GM19463 (cell line): ENCODE data around the gene TMTC4.
"Not testable (repeated sequence)": the region's sequence is repeated elsewhere in the genome, so short reads cannot be mapped to it uniquely, and the experiment has no call there.

Experiments
- ATAC-seq: cut with Tn5 transposase; IDR thresholded peaks from one replicate; pipeline ENCODE4 v1.9.1; 2021; ENCODE audit warnings: mild to moderate bottlenecking, moderate library complexity; ENCODE audit not compliant: unreplicated experiment

TMTC4 gene

DNA sequence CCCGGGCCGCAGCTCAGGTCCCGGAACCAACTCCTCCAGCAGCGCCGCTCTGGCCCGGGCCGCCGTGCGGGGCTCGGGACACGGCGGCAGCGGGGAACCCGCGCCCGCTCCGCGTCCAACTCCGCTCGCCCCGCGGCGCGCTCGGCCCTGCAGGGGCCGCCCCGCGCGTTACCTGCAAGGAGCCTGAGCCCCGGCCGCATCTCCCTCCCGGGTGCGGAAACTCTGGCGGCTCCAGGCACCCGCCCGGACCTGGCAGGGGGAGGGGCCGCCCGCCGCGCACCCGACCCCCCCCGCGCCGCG, at the start of gene TMTC4:
TSS of gene TMTC4 (minus strand) at position 224 of the 300 bp plus-strand sequence. CDS start 4,433 bp downstream, outside the sequence.
- ATAC-seq = peak; percentile 37

DNA sequence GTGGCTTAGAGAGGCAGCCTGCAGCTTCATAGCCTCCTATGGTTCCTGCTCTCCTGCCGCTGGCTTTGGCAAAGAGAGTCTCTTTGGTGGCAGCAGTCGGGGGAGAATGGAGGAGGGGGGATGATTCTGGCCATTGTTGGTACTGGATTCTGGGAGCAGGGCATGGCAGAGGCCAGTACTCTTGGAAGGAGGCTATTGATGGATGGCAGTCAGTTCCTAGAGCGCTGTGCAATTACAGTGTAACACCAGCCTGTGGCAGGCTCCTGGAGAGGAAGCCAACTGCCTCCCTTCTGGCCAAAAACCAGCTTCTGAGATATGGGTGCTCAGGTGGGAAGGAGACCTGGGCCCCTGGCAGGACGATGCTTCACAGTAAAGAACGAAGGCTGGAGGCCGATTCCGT, 47.9 kb upstream of the TMTC4 start:
- ATAC-seq = no peak

DNA sequence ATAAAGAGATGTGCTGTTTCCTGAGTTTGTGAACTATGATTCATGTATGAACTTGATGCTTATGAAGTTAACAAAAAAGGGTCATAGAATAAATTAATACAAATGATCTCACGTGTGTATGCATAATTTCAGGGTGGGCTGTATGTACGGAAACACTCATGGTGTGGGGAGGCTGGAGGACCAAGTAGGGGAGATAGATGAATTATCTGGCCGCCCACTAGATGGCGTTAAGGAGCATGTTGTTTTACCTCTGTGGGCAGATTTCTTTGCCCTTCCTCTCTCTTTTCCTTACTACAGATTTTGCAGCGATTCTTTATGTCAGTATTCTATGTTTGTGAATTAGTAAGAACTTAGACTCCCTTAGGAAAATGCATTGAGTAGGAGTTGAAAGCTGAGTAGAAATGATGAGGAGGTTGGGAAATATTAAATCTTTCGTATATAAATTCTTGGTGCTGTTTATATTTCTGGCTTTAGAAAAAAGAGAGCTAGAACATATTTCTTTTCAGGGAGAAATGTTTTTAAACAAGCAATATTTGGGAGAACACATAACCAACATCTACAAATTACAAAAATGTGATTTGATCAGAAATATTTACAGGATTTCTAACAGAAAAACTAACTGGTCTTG, 47.4 kb upstream of the TMTC4 start:
- ATAC-seq = peak; percentile 81

DNA sequence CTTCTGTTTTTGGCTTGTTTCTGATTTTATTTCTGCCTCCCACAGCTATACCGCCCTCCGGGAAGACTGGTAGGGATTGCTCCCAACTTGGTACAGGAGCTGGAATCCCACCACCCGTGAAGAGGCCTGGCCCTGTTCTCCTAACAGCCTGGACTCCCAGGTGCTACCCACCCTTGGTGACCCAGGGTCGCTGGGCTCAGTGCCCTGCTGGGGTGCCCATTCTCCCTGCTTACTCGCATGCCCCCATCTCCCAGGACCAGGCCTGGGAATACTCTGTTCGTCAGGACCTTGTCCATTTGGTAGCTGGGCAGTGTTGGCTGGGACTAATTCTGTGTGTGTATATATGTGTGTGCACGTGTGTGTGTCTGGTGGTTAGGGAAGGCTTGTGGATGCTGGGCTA, 41.0 kb upstream of the TMTC4 start:
- no peak for ATAC-seq

- ATAC-seq = no peak
Observed at GRCh38 chr13:100714478-100714877, 39.9 kb upstream of the TMTC4 start.

GRCh38 chr13:100710176-100710575, 35.6 kb upstream of the TMTC4 start:
- ATAC-seq = no peak

DNA sequence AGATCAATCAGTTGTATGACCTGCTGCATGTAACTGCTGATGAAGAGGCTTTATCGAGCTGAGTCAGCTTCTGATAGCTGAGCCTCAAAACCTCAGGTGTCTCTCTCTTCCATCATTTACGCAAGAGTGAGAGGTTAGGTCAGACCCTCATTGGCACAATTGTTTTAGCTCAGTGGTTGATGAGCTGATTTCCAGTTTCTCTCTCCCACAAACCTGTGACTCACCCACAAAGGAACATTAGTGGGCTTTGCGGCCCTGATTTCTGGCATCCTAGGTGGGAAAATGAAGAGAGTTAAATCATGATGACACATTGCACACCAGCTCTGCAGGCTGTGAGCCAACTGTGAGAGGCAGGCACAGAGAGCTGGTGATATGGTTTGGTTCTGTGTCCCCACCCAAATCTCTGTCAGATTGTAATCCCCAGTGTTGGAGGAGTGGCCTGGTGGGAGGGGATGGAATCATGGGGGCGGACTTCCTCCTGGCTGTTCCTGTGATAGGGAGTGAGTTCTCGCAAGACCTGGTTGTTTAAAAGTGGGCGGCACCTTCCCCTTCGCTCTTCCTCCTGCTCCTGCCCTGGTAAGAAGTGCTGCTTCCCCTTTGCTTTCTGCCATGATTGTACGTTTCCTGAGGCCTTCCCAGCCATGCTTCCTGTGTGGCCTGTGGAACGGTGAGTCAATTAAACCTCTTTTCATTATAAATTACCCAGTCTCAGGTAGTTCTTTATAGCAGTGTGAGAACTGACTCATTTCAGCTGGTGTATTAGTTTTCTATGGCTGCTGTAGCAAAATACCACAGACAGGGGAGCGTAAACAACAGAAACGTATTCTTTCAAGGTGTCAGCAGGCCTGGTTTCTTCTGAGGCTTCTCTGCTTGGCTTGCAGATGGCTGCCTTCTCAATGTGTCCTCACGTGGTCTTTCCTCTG, 33.5 kb upstream of the TMTC4 start:
- no peak for ATAC-seq

- ATAC-seq = not testable (repeated sequence)
Observed at GRCh38 chr13:100698331-100698730, 23.7 kb upstream of the TMTC4 start.

- ATAC-seq = no peak
Observed at GRCh38 chr13:100695509-100695773, 20.8 kb upstream of the TMTC4 start.

DNA sequence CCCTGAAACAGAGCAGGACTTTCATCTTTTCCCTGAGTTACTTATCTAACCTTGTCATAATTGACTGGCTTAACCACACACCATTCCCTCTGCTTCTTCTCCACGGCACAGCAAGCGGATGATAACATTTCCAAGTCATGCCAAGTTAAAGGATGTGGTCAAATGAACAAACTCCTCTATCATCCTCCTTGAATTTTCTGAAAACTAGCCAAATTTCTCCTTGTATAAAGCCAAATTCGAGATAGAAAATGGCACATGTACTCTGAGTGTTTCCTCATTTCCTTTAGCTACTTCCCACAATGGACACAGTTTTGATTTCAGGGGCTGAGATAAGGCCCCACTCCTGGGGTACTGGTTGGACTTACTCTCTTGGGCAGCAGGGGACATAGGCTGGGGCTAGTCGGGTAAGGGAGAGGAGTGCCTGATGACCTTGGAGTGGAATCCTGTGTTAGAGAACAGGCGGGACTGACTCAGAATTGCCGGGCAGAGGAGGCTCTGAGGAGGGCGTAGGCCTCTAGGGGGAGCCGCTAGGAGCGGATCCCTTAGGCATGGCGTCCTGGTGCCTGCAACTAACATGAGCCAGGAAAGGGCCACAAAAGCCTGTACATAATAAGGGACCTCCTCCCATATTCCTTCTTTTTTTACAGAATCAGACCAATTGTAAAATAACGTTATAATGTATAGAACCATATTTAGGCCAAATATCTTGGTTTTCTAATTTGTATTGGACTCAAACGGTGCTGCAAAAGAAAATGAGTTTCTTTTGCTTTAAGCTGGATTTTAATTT, 20.3 kb upstream of the TMTC4 start:
- ATAC-seq = no peak

GRCh38 chr13:100689191-100689590, 14.6 kb upstream of the TMTC4 start:
- ATAC-seq = no peak

DNA sequence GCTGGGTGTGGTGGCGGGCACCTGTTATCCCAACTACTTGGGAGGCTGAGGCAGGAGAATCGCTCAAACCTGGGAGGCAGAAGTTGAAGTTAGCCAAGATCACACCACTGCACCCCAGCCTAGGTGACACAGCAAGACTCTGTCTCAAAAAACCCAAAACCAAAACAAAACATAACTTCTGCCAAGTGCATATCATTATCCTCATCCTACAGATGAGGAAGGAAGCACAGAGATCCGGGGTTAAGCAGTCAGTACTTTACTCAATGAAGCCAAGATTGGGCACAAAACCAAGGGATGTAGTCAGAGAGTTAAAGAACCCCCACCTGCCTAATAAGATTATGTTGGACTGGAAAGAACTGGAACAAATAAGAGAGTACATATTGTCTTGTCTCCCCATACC, 5.5 kb upstream of the TMTC4 start:
- no peak for ATAC-seq

- ATAC-seq = not testable (repeated sequence)
Observed at GRCh38 chr13:100677128-100677527, 2.5 kb upstream of the TMTC4 start.

- no peak for ATAC-seq
Observed at GRCh38 chr13:100675661-100676129, 1.1 kb upstream of the TMTC4 start.

- peak; percentile 91 for ATAC-seq
Observed at GRCh38 chr13:100674872-100675660, 471 bp upstream of the TMTC4 start.

- ATAC-seq = peak; percentile 23
Observed at GRCh38 chr13:100673713-100674571, 653 bp downstream of the TMTC4 start.

GRCh38 chr13:100673376-100673712, 1.3 kb downstream of the TMTC4 start:
- ATAC-seq = no peak

GRCh38 chr13:100671389-100672182, 3.0 kb downstream of the TMTC4 start:
- ATAC-seq = no peak

- no peak for ATAC-seq
Observed at GRCh38 chr13:100668408-100668807, 6.2 kb downstream of the TMTC4 start.
